SIG-M5 treated with dmso at 0.1 percent for 504 hours (cell line): ENCODE results near the gene MAGEA6.
"Not testable (repeated sequence)": the region's sequence is repeated elsewhere in the genome, so short reads cannot be mapped to it uniquely, and the experiment has no call there.

Source experiments
- DNase-seq: peaks from one replicate; lab custom pipeline; 2025; ENCODE audit not compliant: unreplicated experiment; lab: John Stamatoyannopoulos, UW

The MAGEA6 gene

GRCh38 chrX:152769549-152770289 lies at the start of gene MAGEA6:
TSS of gene MAGEA6 (minus strand) at chrX:152769689. CDS start at chrX:152767650, 2,039 bp downstream.
- not testable (repeated sequence) for DNase-seq

- DNase-seq: no peak
Measured at GRCh38 chrX:152819266-152819665, 49.8 kb upstream of the MAGEA6 start.

GRCh38 chrX:152818356-152818755 lies 48.9 kb upstream of the MAGEA6 start:
- DNase-seq: no peak

GRCh38 chrX:152817078-152817764 lies 47.7 kb upstream of the MAGEA6 start:
- DNase-seq: peak; percentile 26

GRCh38 chrX:152814048-152814447 lies 44.6 kb upstream of the MAGEA6 start:
- DNase-seq: no peak

- no peak for DNase-seq
Measured at GRCh38 chrX:152813206-152813605, 43.7 kb upstream of the MAGEA6 start.

GRCh38 chrX:152810403-152810802 lies 40.9 kb upstream of the MAGEA6 start:
- no peak for DNase-seq

GRCh38 chrX:152806035-152806434 lies 36.5 kb upstream of the MAGEA6 start:
- DNase-seq: no peak

GRCh38 chrX:152798945-152799344 lies 29.5 kb upstream of the MAGEA6 start:
- DNase-seq: no peak

GRCh38 chrX:152787062-152787461 lies 17.6 kb upstream of the MAGEA6 start:
- not testable (repeated sequence) for DNase-seq

- DNase-seq: not testable (repeated sequence)
Measured at GRCh38 chrX:152766562-152766961, 2.9 kb downstream of the MAGEA6 start.

GRCh38 chrX:152761582-152761981 lies 7.9 kb downstream of the MAGEA6 start:
- DNase-seq: not testable (repeated sequence)

GRCh38 chrX:152759544-152759943 lies 9.9 kb downstream of the MAGEA6 start:
- DNase-seq: not testable (repeated sequence)

GRCh38 chrX:152758918-152759317 lies 10.6 kb downstream of the MAGEA6 start, which contains the start of gene CSAG3:
TSS of gene CSAG3 (plus strand) at chrX:152759218.
- not testable (repeated sequence) for DNase-seq

GRCh38 chrX:152754871-152755270 lies 14.6 kb downstream of the MAGEA6 start:
- not testable (repeated sequence) for DNase-seq

- not testable (repeated sequence) for DNase-seq
Measured at GRCh38 chrX:152753686-152754650, 15.5 kb downstream of the MAGEA6 start, which contains the start of gene MAGEA2. TSS of gene MAGEA2 (minus strand) at chrX:152753842. CDS start at chrX:152751363, 2,479 bp downstream.

- no peak for DNase-seq
Measured at GRCh38 chrX:152738560-152738959, 30.9 kb downstream of the MAGEA6 start.

- not testable (repeated sequence) for DNase-seq
Measured at GRCh38 chrX:152736528-152736927, 33.0 kb downstream of the MAGEA6 start.

GRCh38 chrX:152735860-152736511 lies 33.5 kb downstream of the MAGEA6 start:
- DNase-seq: no peak

- no peak for DNase-seq
Measured at GRCh38 chrX:152735101-152735500, 34.4 kb downstream of the MAGEA6 start.
